Adipose tissue (tissue), 3 donors: ENCODE results near the gene EPO. TPM values are rescaled to one million over a fixed set of nuclear protein-coding genes. Genes with fewer than 3 reads are reported as not detected.

Source experiments
- H3K27ac ChIP-seq: one replicate; pipeline ENCODE4 v1.5.1; 2013; ENCODE audit warnings: low read depth, low read length
- WGBS, 3 donors: extraction: QIAGEN DNeasy Blood & Tissue Kit; methylation state at CpG; one replicate each; pipeline ENCODE4 v1.1.7; 2013; 5-methylcytosine and 5-hydroxymethylcytosine counted together
- polyA plus RNA-seq, 3 donors: library from polyadenylated mRNA; stranded (reverse); fragments of 200-250 nt; gene quantifications; one replicate each; pipeline ENCODE4 v1.2.3, GENCODE V29; 2013
- donor health status: healthy with polysubstance abuse.
- donor health status: Bipolar disorder and iron deficiency.
- donor health status: healthy.

EPO gene
- polyA plus RNA-seq, 3 donors, result 0.06 to 4.4 TPM; not detected in 1

DNA sequence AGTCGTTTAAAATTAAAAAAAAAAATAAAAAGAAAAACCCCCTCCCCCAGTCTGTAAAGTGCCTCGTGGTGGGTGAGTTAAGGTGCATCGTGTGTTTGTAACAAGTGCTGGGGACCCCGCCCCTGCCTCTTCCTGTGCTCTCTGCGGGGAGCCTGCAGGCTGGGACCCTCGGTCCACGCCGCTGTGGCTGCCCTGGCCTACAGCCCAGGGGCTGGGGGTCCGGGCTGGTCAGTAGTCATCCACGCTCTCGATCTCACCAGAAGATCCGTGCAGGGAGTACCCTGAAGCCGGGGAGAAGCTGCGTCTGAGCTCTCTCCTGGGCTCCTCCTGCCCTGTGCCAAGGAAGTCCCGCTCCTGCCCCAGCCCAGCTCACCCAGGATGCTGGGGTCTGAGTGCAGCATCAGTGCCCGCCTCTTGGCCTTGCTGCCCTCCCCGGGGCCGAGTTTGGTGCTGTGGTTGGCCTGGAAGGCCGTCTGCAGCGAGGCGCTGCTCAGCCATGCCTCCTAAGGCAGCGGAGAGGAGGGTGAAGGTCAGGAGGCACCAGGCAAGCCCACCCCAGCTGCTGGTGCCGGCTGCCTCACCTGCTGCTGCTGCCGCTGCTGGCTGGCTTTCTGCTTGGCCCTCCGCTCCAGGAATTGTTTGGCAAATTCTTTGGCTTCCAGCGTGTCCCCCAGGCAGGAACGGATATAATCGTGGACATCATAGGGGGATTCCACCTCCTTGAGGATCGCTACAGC is 38.6 kb upstream of the EPO start:
- no peak overlapping the region for H3K27ac ChIP-seq
- 80 to 84% (median 81%) methylated on average over 28 to 29 of the region's 29 CpGs for WGBS, 3 donors

DNA sequence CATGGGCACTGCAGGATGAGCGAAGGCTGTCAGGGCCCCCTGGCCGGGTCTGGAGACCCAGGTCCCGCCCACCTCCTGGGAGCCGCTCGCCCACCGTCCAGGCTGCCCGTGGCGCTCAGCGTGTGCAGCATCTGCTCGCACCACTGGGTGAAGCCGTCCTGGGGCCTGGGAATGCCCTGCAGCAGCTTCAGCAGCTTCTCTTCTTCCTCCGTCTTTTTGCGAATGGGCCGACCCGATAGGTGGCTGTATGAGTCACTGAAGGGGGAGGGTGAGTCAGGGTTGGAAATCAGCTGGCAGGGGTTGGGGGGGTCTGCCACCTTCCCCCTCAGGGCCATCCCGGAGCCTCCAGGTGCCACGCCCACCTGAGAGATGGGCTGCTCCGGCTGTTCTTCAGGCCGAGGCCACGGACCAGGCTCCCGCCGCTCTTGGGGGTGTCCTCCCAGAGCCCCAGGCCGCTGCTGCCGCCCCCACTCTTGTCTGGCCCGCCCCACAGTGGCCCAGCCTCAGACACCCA is 38.0 kb upstream of the EPO start:
- 82 to 84% (median 84%) methylated on average over 21 to 25 of the region's 25 CpGs for WGBS, 3 donors
- H3K27ac ChIP-seq, result no peak overlapping the region

DNA sequence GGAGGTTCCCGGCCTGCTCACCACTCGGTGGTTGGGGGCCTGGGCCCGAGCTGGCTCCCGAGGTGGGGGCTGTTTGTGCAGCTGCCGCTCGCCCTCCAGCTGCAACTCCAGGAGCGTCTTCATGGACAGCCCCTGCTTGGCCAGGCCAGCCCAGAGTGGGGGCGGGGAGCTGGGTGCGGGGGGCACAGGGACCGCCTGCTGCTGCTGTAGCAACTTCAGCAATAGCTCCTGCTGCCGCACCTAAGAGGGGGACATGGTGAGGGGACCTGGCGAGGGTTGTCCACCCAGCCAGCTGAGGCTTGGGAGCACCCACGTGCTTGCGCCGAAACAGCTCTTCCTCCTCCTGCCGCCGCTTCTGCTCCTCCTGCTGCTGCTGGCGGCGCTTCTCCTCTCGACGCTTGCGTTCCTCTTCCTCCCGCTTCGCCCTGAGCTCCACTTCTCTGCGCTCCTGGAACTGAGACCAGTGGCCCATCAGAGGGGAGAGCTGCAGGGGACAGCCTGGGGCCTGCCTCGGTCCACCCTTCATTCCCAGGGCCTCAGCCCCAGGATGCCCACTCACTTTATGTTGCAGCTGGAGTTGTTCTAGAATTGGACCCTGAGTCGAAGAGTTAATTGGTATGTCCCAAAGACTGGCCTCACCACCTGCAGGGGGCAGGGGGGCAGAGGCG is 37.1 kb upstream of the EPO start:
- no peak overlapping the region for H3K27ac ChIP-seq
- WGBS, 3 donors, result 82 to 89% (median 86%) methylated on average over 28 of the region's 28 CpGs

DNA sequence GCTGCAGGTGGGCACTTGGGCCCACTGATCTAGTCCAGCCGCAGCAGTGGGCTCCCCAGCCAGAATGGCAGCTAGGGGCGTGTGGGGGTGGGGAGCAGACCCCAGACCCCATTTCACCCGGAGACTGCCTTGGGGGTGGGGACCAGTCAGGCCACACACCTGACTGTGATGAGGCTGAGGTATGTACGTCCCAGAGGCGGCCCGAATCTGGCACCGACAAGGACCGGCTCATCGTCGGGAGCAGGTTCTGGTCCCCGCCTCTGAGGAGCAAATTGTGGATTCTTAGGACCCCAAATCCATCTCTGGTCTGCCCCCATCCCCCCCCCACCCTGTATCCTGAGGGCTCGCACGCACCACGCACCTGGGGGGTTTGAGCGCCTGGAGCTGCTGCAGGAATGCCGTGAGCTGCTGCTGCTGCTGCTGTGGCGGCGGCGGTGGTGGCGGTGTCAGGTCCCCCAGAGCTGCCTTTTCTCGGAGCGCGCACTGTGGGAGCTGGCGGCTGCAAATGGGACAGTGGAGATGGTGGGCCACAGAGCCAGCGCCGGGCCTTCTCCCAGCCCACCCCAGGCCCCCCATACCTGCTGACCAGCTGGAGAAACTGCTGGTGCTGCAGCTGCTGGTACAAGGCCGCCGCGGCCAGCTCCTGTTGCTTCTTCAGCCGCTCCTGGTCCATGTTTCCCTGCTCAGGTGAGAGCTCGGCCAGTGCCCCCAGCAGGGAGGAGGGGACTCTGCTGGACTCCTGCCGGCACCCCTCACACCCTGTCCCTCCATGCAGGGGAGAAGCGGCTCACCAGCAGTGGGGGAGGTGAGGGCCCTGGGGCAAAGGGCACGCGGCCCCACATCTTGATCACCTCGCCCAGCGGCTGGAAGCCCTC is 36.4 kb upstream of the EPO start:
- WGBS, 3 donors, result 93 to 95% (median 94%) methylated on average over 27 to 37 of the region's 37 CpGs

GRCh38 chr7:100684534-100685042 is 35.7 kb upstream of the EPO start:
- no peak overlapping the region for H3K27ac ChIP-seq
- 93 to 96% (median 93%) methylated on average over 16 of the region's 16 CpGs for WGBS, 3 donors

More for the DNA sequence above, 36.4 kb upstream of the EPO start:
- H3K27ac ChIP-seq, result no peak overlapping the region

DNA sequence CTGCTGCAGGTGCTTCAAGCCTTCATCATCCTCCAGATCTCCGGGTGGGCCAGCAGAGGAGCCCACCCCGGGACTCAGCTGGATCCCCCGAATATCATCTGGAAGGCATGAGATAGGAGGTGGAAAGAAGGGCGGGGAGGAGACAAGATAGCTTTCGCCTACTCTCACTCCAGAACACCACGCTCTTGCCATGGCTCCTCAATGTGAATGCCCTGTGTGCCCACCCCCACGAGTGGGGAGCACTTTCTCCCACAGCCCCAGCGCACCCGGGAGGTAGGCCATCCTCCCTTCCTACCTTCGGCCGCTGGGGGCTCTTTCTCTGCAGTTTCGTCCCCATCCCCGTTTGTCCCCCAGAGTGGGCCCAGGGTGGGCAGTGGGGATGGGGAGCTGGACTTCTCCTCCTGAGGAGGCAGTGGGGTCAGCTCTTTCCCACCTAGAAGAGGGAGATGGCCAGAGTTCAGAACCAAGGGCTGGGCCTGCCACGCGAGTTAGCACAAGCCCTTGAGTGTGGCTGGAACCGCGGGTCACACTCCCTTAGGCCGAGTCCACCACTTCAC is 35.1 kb upstream of the EPO start:
- WGBS, 3 donors, result 88 to 93% (median 92%) methylated on average over 18 of the region's 18 CpGs
- no peak overlapping the region for H3K27ac ChIP-seq

- 92 to 96% (median 94%) methylated on average over 16 to 17 of the region's 17 CpGs for WGBS, 3 donors
- no peak overlapping the region for H3K27ac ChIP-seq
Measured at GRCh38 chr7:100685631-100686145, 34.6 kb upstream of the EPO start.

DNA sequence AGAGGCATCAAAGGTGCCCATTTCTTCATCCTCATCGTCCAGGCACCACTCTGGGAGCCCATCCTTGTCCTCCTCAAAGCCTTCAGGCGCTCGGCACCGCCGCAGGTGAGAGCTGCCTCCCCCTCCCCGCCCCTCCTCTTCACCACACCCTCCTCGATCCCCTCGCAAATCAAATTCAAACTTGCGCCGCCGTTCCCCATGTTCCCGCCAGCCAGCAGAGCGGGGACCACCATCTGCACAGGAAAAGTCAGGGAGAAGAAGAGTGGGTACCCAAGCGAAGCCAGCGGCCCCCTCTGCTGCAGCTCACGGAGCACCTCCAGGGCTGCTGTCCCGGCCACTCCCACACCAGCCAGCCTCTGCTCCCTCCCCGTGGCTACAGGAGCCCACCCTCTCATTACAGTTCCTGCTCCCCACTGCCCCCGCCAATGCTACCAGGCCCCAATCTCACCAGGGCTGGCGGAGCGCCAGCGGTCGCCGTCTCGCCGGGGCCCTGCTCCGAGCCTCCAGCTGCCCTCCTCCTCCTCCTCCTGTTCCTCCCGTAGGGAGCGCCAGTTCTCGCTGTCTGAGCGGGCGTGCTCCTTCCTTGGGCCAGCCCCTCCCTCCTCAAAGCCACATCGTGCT is 34.0 kb upstream of the EPO start:
- 77 to 85% (median 85%) methylated on average over 32 to 33 of the region's 33 CpGs for WGBS, 3 donors
- no peak overlapping the region for H3K27ac ChIP-seq

DNA sequence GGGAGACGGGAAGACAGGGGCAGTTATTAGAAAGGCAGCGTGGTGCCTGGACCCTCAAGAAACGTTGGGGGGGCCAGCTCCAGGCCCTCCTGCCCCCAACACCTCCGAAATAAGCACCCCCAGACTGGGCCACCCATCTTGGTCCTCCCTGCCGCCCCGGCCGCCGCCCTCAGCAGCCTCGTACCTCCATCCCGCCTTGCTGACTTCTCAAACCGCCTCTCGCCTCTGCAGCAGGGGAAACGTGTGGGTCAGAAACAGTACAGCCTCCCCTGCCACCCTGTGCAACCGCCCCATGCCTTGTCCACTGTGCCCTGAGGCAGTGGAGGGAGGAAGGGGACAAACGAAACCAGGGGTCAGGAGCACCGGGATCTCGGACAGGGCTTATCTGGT is 33.5 kb upstream of the EPO start:
- H3K27ac ChIP-seq, result no peak overlapping the region
- WGBS, 3 donors, result 91 to 93% (median 91%) methylated on average over 16 to 17 of the region's 17 CpGs

- 90 to 93% (median 91%) methylated on average over 18 to 22 of the region's 22 CpGs for WGBS, 3 donors
- H3K27ac ChIP-seq, result no peak overlapping the region
Measured at GRCh38 chr7:100687261-100687660, 33.0 kb upstream of the EPO start.

DNA sequence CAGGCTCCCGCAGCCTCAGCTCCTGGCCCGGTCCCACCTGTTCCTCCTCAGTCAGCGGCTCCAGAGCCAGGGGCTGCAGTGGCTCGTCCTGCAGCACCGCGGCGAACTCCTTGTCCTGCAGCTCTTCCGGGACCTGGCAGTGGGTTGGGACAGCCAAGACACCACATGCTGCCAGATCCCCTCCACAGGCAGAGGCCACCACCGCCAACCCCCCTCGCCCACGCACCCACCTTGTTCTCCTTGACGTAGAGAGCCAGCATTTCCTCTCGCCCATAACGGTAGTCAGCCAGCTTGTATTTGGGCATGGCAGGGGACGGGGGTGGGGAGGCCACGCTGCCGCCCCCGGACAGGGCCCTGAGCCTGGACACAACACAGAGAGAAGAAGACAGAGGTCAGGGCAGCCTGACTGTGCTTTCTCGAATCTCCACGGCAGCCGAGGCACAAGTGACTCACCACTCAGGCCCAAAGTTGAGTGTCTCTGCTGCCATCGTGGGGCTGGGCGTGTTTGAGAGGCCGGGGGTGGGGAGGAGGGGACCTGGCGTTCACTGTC is 32.4 kb upstream of the EPO start:
- no peak overlapping the region for H3K27ac ChIP-seq
- whole genome bisulfite sequencing, 3 donors, result 76 to 85% (median 82%) methylated on average over 25 of the region's 25 CpGs

GRCh38 chr7:100688326-100688860 is 31.9 kb upstream of the EPO start:
- no peak overlapping the region for H3K27ac ChIP-seq

DNA sequence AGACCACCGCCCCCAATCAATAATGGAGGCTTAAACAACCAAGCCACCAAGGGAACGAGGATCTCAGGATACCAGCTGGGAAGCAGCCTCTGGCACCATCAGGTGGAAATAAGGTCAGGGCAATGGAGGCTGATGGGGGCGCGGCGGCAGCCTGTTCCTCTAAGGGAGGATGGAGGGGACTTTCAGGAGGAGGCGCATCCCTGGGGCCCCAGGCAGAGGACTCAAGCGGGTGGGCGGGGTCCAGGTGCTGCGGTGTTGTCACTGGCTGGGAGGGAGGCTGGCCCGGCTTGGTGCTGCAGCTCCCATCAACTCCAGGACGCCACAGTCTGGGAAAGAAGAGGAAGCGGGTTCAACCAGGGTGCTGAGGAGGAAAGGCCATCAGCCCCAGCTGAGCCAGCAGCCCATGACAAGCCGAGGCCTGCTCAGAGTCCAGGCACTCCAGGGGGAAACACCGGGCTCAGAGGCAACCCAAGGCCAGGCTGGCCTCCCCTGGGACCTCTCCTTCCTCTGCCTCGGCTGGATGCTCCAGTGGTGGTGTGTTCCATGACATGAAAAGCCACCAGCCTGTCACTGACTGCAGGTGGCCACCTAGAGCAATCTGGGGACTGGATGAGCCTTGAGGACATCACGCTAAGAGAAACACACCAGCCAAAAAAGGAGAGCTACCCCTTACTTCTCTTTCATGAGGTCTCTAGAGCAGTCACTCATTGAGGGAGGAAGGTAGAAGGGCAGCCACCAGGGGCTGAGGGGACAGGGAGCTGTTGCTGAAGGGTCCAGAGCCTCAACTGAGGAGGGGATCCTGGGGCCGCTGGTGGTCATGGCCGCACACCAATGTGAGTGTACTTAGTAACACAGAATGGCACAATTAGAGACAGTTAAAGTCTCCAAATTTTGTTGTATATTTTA is 30.8 kb upstream of the EPO start:
- H3K27ac ChIP-seq, result no peak overlapping the region
- 79 to 85% (median 84%) methylated on average over 17 to 18 of the region's 18 CpGs for WGBS, 3 donors

More at GRCh38 chr7:100688326-100688860, 31.9 kb upstream of the EPO start:
- WGBS, 3 donors, result 83 to 88% (median 83%) methylated on average over 16 of the region's 16 CpGs

- H3K27ac ChIP-seq, result no peak overlapping the region
- WGBS, 3 donors, result 29 to 33% (median 31%) methylated on average over 28 of the region's 28 CpGs
Measured at GRCh38 chr7:100691676-100692577, 28.3 kb upstream of the EPO start.

DNA sequence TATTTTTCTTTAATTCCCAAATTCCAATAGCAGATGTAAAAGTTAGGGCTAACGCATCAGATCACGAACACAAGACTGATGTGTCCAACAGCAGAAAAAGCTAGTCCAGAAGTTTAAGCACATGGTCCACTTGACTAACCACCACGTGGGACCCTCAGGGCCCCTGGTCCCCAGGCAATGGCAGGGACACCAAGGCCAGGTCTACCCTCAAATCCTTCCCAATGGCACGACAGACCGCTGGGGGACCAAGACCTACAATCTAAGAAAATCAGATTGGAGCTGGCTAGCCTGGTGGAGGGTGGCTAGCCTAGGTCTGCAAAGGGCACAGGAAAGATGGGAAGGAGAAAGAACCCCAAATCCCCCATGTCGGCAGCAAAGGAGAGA is 27.7 kb upstream of the EPO start:
- 56 to 62% (median 58%) methylated on average over 6 of the region's 6 CpGs for WGBS, 3 donors
- no peak overlapping the region for H3K27ac ChIP-seq
